Anterior cingulate cortex (tissue), 58 donors: Measurements from ENCODE around the gene PNKD.

Experiments
- DNase-seq, 58 donors: peaks; one replicate each; lab custom pipeline; 2025; lab: John Stamatoyannopoulos, UW

Gene PNKD

DNA sequence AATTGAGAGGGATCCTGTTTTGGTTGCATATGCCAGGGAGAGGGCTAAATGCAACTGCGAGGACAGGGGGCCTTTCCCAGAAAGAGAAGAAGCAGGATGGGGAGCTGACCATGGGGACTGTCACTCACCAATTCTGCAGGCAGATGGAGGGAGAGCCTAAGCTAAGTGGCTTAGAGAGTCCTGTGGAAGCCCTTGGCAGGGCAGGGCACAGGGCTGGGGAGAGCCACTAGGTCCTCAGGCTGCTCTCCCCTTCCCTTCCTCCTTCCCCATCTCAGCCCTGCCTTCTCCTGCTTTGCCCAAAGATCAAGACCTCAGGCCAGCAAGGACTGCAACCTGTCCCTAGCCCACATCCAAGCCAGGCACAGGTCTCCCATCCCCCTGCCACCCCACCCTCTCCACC lies 62.0 kb downstream of the PNKD start:
- no peak for DNase-seq

DNA sequence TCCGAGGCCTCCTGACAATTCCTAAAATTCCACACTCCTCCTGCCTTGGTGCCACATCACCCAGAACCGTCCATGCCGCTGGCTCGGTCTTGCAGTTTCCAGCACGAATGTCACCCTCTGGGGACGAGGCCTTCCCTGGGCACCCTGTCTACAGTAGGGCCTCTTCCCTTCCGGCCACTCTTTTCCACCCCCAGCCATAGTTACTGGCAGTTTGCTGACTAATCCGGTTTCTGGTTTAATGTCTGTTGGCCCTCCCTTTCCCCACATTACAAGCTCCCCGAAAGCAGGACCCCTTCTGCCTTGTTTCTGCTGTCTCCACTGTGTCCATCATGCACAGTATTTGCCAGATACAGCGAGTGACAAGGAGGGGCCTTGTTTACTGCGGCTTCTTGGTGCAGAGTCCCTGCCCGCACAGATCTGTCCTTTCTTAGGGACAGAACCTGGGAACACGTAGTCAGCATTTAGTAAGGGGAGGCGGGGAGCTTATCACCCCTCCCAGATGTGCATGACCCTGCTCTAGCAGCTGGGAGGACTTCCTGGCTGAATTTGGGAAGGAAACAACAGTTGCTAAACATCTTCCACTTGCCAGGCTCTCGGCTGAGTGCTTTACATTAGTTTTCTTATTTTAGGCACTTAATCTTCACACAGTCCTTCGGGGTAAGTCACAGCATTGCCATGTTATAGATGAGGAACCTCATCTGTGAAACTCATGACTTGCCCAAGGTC lies 62.8 kb downstream of the PNKD start:
- peak in 3 of 58 donors; percentile 17 to 55 (median 30) for DNase-seq

DNA sequence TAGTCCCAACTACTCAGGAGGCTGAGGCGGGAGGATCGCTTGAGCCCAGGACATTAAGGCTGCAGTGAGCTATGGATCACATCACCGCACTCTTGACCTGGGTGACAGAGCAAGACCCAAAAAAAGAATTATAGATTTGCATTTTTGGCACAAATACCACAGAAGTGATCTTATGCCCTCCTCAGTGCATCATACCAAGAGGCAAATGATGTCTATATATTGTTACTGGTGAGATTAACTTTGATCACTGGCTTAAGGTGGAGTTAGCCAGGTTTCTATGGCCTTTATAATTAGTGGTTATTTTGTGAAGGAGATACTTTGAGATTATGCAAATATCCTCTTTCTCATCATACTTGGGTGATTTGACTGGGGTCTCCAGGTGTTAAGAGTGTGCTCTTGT lies 64.2 kb downstream of the PNKD start:
- no peak for DNase-seq

DNA sequence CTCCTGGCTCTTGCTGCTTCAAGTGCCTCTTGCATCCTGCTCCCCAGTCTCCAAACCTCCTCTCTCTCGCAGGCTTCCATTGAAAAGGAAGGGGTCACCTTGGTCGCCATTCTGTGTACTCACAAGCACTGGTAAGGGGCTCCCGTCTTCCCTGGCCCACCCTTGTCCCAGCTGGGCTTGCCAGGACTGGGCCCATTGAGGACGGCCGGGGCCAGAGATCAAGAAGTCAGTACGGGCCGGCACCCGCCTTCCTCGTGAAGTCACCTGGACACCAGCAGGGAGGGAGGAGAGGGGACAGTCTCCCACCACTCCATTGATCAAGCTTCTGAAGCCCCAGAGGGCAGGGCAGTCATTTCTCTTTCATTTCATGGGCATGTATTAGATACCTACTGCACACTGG lies 70.3 kb downstream of the PNKD start:
- DNase-seq: no peak

DNA sequence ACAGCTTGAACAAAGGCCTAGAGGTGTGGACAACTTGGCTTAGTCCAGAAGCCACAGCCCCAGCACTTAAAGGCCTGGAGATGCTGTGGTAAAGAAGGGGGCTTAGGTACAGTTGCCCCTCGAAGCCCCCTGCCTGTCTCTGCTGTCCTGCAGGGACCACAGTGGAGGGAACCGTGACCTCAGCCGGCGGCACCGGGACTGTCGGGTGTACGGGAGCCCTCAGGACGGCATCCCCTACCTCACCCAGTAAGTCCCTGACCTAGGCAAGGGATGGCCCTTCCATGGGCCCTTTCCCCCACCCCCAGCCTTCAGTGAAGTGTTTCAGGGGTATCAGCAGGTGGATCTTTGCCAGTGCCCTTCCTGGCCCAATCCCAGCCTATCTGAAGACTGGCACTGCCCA lies 71.1 kb downstream of the PNKD start:
- DNase-seq: no peak

DNA sequence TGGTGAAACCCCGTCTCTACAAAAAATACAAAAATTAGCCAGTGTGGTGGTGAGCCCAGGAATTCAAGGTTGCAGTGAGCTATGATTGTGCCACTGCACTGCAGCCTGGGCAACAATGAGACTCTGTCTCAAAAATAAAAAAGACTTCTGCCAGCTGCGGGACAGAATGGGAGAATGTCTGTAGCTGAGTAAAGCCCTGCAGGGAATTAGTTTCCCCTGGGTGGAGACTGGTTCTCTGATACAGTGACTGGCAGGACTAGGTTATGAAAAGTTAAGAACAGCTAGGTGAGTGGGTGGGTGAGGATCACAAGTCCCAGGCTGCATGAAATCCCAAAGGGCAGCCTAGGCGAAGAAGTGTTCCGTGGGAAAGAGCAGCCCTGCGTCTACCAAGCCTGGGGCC lies 72.5 kb downstream of the PNKD start:
- no peak for DNase-seq

DNA sequence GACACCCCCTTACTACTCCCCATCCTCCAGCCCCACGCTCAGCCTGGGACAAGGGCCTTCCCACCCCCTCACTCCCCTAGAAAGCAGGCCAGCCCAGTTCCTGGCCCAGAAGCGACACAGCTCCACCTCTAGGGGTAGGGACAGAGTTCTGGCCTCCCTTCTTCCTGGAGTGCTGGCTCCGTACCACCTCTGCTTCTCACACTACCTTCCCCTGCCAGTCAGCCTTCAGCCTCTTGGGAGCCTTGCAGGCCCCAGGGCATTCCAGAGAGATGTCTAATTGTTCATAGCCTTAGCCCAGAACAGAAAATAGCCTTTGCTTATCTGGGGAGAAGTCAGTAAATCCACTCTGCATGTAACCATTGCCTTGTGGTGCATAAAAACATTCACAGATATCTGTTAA lies 73.3 kb downstream of the PNKD start:
- DNase-seq: no peak

DNA sequence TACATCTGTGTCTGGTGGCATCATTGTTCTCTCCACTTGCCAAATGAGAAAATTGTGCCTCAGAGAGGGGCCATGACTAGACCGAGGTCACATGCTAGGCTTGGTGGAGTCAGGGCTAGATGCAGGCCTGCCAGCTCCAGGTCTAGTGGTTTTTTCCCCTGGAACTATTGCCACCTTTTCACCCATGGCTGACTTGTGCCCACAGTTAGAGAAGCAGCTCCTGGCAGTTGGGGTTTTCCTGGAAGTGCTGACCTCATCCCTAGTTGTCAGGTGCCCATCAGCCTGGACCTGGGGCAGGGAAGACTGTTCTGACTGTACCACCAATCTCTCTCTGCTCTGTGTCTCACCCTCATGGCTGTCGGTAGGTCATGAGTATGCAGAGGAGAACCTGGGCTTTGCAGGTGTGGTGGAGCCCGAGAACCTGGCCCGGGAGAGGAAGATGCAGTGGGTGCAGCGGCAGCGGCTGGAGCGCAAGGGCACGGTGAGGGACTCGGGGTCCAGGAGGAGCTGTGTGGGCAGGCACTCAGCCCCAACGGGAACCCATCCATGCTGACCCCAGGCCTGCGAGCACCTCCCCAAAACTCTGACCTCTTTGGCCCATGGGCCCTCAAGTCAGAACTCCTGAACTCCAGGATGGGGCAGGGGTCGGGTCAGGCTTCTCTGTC lies 73.9 kb downstream of the PNKD start:
- DNase-seq: no peak

DNA sequence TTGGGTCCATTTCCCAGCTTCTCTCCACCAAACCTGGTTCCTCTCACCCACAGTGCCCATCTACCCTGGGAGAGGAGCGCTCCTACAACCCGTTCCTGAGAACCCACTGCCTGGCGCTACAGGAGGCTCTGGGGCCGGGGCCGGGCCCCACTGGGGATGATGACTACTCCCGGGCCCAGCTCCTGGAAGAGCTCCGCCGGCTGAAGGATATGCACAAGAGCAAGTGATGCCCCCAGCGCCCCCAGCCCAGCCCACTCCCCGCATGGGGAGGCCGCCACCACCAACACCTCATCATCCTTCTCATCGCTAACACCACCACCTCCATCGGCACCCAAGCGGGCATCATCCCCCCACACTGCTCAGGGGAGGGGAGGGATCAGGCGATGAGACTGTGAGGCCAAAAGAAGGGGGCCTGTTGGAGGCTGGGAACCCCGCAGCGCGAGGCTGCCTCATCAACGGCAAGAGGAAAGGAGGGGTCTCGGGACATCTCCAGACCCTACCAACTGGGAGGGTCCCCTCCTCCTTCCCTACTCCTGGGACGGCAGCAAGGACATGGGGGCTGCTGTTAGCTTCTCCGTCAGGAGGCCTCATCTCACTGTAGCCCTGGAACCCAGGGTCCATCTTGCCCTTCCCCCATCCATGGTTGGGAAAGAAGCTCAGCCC lies 74.6 kb downstream of the PNKD start:
- DNase-seq: no peak

DNA sequence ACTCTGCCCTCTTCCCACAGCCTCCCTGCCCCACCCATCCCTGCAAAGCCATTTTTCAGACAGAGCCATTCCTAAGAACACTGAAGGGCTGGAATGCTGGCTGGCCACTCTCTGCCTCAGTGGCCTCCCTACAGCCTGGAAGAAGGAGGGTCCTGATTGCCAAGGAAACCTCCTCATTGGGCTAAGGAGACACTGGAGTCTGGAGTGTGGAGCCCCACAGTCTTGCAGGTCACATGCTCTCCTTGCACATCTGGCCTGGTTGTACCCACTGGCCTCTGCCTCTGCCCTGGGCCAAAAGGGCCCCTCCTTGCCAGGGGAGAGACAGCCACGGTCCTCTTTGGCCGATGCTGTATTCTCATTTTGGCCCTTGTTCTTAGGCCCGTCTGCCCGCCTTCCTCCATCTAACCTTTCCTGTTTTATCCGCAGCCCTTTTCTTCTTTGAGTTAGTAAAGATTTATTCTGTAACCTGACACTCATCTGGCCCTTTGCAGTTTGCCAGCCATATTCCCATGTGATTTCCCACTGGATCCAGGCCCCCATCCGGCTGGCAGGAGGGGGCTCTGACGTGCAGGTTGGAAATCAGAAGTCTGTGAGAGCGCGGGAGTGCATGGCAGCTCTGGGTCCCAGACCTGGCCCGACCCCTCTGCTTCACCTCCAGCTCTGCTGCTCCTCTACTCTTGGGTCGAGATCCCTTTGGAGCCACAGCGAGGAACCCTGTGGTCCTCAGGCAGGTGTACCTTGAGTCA lies 75.3 kb downstream of the PNKD start:
- no peak for DNase-seq

DNA sequence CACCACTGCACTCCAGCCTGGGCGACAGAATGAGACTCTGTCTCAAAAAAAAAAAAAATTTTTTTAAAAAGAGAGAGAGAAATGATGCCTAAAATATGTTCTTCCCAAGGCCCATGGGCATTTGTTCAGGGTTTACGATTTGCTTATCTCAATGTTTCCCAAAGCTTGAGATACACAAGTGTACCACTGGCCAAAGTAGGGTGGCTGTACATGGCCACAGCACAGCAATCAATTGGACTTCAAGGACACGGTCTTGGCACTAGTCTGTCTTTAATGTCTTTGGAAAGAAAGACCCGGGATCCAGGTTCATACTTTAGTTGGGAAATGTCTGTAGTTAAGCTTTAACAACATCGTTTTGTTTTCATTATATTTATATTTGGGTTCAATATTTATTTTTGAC lies 76.9 kb downstream of the PNKD start:
- no peak for DNase-seq

DNA sequence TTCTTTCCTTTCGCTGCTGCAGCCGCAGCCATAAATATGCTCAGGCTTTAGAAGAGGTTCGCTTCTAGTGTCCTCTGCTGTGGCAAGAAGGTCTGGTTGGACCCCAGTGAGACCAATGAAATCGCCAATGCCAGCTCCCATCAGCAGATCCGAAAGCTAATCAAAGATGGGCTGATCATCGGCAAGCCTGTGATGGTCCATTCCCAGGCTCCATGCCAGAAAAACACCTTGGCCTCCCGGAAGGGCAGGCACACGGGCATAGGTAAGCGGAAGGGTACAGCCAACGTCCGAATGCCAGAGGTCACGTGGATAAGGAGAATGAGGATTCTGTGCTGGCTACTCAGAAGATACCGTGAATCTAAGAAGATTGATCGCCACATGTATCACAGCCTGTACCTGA lies 83.7 kb downstream of the PNKD start:
- no peak for DNase-seq

DNA sequence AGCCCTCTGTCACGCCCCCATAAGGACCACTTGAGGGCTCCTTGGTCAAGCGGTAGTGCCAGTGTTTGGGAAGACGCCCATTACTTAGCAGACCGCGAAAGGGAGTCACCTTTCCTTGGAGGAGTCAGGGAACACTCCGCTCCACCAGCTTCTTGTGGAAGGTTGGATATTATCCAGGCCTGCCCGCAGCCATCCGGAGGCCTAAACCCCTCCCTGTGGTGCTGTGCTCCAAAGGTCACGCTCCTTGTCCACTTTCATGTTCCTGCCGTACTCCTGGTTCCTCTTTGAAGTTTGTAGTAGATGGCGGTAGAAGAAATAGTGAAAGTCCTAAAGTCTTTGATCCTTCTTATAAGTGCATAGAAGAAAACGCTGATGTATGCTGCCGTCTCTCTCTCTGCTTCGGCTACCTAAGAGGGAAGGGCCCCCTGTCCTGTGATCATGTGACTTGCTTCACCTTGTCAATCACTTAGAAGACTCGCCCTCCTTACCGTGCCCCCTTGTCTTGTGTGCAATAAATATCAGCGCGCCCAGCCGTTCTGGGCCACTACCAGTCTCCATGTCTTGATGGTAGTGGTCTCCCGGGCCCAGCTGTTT lies 84.6 kb downstream of the PNKD start:
- DNase-seq: no peak

DNA sequence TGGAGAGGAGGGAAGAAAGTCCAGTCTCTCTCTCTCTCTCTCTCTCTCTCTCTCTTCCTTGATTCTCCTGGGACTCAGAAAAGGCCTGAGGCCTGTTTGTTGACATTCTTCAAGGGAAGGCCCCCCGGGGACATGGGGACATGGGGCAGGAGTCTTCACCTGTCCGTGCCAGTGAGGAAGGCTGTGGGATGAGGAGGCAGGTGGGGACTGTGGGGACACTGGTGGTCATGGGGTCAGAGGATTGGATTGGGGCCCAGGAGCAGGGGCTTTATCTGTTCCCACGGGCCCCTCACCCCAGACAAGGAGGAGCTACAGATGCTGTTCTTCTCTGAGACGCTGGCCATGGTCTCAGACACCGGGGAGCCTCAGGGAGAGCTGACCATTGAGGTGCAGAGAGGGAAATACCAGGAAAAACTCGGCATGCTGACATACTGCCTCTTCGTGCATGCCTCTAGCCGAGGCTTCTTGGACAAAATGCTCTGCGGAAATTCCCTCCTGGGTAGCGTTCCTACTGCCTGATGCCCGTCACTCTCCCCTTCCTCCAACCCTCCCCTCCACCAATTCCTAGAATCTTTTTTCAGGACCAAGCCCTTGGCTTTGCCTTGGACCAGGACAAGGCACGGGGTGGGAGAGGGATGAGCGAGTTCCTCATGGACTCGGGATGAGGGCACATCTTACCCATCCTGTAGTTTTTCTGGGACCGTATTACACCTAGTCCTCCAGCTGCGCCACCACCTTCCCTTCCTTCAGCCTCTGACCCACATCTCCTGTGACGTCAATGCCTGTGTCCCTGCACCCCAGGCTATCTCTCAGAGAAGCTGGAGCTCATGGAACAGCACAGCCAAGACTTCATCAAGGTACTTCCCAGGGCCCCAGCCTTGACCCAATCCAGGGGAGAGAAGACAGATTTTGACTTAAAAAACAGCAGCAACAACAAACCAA lies 87.2 kb downstream of the PNKD start:
- no peak for DNase-seq

DNA sequence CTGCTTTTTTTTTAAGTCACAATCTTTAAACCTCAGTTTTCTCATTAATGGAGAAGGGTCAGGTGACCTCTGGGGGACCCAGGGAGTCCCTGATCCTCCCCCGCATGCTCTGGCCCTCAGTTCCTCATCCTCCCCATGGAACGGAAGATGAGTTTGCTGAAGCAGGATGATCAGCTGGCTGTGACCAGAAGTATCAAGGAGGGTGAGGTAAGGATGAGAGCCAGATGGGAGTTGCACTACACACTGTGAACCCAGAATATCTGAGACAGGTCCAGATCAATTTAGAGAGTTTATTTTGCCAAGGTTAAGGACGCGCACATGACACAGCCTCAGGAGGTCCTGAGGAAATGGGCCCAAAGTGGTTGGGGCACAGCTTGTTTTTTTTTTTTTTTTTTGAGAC lies 90.1 kb downstream of the PNKD start:
- peak in 3 of 58 donors; percentile 6 to 39 (median 14) for DNase-seq

DNA sequence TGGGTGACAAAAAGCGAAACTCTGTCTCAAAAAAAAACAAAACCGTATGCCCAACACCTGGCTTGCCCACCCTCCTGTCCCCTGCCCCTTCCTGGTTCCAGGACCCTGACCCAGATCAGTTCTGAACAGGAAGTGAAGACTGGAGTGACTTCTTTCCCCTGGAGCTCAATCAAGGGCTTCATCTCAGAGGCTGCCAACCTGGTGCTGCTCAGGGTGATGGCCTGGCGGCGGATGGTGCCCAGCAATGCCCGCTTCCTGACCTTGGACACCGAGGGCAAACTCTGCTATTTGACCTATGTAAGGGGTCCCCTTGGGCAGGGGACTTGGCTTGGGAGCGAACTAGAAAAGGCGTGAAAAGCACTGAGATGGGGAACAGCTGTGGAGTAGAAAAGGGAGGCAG lies 92.3 kb downstream of the PNKD start:
- no peak for DNase-seq

DNA sequence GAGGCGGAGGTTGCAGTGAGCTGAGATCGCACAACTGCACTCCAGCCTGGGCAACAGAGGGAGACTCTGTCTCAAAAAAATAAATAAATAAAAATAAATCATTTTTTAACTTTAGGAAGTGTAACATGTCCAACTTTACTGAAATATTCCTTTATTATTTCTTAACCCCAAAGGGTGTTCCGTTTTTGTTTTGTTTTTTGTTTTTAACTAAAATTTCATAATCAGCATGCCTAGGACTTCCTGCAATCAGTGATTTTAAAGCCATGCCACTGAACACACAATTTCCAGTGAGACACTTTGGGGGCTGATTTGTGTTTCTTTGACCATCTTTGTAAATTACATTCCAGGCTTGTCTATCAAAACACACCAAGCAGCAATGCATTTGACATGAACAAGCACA lies 93.4 kb downstream of the PNKD start:
- no peak for DNase-seq

DNA sequence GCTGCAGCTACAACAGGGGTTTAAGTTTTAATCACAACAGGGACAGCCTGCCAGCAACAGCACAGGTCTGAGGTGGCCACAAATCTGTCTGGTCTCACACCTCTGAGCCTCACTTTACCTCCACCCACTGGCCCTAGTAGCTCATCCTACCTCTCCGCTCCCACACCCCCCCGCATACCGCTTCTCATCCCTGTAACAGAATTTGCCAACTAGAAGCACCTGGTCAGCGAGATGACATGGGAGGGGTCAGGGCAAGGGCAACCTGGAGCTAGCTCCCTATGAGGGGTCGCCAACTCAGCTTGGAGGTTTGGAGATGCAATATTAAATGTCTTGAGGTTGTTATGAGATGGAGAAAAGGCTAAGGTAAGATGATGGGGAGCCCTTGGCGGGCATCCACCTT lies 93.9 kb downstream of the PNKD start:
- no peak for DNase-seq

DNA sequence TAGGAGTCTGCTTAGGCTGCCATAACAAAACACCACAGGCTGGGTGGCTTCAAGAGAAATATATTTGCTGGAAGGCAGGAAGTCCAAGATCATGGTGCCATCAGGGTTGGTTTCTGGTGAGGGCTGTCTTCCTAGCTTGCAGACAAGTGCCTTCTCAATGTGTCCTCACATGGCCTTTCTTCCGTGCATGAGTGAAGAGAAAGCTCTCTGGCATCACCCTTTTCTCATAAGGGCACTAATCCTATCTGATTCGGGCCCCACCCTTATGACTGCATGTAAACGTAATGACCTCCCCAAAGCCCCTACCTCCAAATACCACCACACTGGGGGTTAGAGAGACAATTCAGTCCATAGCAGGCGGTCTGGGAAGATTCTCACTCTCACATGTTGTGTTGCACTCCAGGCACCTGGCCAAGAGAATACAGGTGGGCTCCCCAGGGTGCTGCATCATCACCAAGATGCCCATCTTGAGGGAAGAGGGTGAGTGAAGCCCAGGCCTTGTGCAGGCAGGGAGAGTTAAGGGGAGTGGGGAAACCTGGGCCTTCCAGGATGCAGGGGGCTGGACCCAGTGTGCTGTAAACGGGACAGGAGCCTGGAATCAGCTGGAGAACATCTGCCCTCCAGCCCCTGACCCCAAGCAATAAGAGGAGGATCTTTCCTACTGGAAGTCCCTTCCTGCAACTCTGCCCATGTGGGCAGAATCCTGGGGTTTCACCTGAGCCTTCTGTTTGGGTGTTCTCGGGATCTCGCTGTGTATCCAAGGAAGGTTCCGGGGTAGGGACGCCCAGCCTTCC lies 96.5 kb downstream of the PNKD start:
- no peak for DNase-seq
